ENCODE measurements around the gene NEUROG1.

The NEUROG1 gene

DNA sequence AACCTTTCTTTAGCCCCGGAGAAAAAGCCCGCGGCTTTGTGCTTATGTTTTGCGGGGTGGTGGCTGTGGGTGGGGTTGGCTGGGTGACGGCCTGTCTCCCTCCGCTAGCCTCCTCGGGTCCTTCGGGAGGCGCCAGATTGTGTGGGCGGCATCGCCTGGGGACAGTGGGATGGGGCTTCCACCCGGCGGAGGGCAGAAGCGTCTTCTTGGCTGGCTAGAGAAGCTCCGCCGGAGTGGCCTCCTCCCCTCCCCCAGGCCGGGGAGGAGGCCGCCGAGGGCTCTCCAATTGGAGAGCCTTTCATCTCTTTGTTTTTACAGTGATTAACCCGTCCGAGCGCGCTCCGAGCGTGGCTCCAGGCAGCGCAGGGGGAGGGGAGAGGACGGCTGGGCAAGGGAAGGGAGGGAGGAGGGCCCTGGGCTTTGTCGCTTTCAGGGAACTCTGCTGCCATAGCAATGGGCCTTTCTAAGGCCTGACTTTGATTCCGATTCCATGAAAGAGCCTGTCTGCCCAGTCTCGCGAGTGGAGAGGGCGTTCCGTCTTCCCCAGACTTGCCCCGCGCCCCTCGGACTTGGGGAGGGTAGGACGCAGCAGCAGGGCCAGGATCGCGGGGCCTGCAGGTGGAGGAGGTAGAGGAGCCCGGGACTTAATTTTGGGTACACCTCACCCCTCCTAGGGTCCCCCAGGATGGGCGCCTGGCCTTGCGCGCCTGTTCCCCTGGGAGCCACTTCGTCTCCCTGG is 46.9 kb downstream of the NEUROG1 start (continued):
- TF ChIP-seq, protein P1, sequence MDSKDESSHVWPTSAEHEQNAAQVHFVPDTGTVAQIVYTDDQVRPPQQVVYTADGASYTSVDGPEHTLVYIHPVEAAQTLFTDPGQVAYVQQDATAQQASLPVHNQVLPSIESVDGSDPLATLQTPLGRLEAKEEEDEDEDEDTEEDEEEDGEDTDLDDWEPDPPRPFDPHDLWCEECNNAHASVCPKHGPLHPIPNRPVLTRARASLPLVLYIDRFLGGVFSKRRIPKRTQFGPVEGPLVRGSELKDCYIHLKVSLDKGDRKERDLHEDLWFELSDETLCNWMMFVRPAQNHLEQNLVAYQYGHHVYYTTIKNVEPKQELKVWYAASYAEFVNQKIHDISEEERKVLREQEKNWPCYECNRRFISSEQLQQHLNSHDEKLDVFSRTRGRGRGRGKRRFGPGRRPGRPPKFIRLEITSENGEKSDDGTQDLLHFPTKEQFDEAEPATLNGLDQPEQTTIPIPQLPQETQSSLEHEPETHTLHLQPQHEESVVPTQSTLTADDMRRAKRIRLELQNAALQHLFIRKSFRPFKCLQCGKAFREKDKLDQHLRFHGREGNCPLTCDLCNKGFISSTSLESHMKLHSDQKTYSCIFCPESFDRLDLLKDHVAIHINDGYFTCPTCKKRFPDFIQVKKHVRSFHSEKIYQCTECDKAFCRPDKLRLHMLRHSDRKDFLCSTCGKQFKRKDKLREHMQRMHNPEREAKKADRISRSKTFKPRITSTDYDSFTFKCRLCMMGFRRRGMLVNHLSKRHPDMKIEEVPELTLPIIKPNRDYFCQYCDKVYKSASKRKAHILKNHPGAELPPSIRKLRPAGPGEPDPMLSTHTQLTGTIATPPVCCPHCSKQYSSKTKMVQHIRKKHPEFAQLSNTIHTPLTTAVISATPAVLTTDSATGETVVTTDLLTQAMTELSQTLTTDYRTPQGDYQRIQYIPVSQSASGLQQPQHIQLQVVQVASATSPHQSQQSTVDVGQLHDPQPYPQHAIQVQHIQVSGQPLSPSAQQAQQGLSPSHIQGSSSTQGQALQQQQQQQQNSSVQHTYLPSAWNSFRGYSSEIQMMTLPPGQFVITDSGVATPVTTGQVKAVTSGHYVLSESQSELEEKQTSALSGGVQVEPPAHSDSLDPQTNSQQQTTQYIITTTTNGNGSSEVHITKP (tag by site-specific recombination; IDR thresholded peaks at IDR 0.05), result 0 out of 2 replicates have a peak, but pooled peaks have one; percentile 22
- peak; percentile 92 for TF ChIP-seq EGR2 (tag by site-specific recombination; IDR thresholded peaks at IDR 0.05; ENCODE audit: low read depth)
- TF ChIP-seq ZNF394 (tag by site-specific recombination; IDR thresholded peaks at IDR 0.05; ENCODE audit: borderline replicate concordance), result no peak; the same call in 1 of the 2 replicates
- TF ChIP-seq ZNF561 (tag by site-specific recombination; IDR thresholded peaks at IDR 0.05; ENCODE audit: borderline replicate concordance), result peak; percentile 88; the same call in 1 of the 2 replicates
- TF ChIP-seq, protein P2, sequence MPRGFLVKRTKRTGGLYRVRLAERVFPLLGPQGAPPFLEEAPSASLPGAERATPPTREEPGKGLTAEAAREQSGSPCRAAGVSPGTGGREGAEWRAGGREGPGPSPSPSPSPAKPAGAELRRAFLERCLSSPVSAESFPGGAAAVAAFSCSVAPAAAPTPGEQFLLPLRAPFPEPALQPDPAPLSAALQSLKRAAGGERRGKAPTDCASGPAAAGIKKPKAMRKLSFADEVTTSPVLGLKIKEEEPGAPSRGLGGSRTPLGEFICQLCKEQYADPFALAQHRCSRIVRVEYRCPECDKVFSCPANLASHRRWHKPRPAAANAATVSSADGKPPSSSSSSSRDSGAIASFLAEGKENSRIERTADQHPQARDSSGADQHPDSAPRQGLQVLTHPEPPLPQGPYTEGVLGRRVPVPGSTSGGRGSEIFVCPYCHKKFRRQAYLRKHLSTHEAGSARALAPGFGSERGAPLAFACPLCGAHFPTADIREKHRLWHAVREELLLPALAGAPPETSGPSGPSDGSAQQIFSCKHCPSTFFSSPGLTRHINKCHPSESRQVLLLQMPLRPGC (tag by site-specific recombination; IDR thresholded peaks at IDR 0.05), result no peak
- TF ChIP-seq GLI2 (tag by site-specific recombination; IDR thresholded peaks at IDR 0.05; ENCODE audit: borderline replicate concordance, low read depth), result no peak
- no peak for TF ChIP-seq GFI1B (tag by site-specific recombination; IDR thresholded peaks at IDR 0.05)
- TF ChIP-seq ZNF843 (tag by site-specific recombination; IDR thresholded peaks at IDR 0.05), result peak; percentile 26; the same call in 1 of the 2 replicates
- TF ChIP-seq ZNF837 (tag by site-specific recombination; IDR thresholded peaks at IDR 0.05), result no peak
- TF ChIP-seq SALL2 (tag by site-specific recombination; IDR thresholded peaks at IDR 0.05; ENCODE audit: borderline replicate concordance), result no peak
- no peak for TF ChIP-seq ZNF404 (tag by site-specific recombination; IDR thresholded peaks at IDR 0.05)
- TF ChIP-seq TCF7L2 (IDR thresholded peaks at IDR 0.05; ENCODE audit: borderline replicate concordance, low read depth, low read length), result peak; percentile 99
- TF ChIP-seq, protein P3, sequence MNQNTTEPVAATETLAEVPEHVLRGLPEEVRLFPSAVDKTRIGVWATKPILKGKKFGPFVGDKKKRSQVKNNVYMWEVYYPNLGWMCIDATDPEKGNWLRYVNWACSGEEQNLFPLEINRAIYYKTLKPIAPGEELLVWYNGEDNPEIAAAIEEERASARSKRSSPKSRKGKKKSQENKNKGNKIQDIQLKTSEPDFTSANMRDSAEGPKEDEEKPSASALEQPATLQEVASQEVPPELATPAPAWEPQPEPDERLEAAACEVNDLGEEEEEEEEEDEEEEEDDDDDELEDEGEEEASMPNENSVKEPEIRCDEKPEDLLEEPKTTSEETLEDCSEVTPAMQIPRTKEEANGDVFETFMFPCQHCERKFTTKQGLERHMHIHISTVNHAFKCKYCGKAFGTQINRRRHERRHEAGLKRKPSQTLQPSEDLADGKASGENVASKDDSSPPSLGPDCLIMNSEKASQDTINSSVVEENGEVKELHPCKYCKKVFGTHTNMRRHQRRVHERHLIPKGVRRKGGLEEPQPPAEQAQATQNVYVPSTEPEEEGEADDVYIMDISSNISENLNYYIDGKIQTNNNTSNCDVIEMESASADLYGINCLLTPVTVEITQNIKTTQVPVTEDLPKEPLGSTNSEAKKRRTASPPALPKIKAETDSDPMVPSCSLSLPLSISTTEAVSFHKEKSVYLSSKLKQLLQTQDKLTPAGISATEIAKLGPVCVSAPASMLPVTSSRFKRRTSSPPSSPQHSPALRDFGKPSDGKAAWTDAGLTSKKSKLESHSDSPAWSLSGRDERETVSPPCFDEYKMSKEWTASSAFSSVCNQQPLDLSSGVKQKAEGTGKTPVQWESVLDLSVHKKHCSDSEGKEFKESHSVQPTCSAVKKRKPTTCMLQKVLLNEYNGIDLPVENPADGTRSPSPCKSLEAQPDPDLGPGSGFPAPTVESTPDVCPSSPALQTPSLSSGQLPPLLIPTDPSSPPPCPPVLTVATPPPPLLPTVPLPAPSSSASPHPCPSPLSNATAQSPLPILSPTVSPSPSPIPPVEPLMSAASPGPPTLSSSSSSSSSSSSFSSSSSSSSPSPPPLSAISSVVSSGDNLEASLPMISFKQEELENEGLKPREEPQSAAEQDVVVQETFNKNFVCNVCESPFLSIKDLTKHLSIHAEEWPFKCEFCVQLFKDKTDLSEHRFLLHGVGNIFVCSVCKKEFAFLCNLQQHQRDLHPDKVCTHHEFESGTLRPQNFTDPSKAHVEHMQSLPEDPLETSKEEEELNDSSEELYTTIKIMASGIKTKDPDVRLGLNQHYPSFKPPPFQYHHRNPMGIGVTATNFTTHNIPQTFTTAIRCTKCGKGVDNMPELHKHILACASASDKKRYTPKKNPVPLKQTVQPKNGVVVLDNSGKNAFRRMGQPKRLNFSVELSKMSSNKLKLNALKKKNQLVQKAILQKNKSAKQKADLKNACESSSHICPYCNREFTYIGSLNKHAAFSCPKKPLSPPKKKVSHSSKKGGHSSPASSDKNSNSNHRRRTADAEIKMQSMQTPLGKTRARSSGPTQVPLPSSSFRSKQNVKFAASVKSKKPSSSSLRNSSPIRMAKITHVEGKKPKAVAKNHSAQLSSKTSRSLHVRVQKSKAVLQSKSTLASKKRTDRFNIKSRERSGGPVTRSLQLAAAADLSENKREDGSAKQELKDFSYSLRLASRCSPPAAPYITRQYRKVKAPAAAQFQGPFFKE (tag by site-specific recombination; IDR thresholded peaks at IDR 0.05; ENCODE audit: borderline replicate concordance), result no peak
- no peak for TF ChIP-seq YY2 (tag by site-specific recombination; IDR thresholded peaks at IDR 0.05)
- no peak for TF ChIP-seq SCRT1 (tag by site-specific recombination; IDR thresholded peaks at IDR 0.05; ENCODE audit: borderline replicate concordance)
- peak; percentile 71 for TF ChIP-seq SP3 (tag by site-specific recombination; IDR thresholded peaks at IDR 0.05)
- TF ChIP-seq ZSCAN30 (tag by site-specific recombination; IDR thresholded peaks at IDR 0.05), result peak; percentile 99
- TF ChIP-seq ZNF530 (tag by site-specific recombination; IDR thresholded peaks at IDR 0.05; ENCODE audit: low read depth), result no peak
- peak; percentile 43; the same call in 1 of the 2 replicates for TF ChIP-seq ZNF366 (tag by site-specific recombination; conservative IDR thresholded peaks at IDR 0.05)
- no peak for TF ChIP-seq GLI4 (tag by site-specific recombination; IDR thresholded peaks at IDR 0.05)
- no peak for TF ChIP-seq ZNF426 (tag by site-specific recombination; IDR thresholded peaks at IDR 0.05)
- TF ChIP-seq, protein P4, sequence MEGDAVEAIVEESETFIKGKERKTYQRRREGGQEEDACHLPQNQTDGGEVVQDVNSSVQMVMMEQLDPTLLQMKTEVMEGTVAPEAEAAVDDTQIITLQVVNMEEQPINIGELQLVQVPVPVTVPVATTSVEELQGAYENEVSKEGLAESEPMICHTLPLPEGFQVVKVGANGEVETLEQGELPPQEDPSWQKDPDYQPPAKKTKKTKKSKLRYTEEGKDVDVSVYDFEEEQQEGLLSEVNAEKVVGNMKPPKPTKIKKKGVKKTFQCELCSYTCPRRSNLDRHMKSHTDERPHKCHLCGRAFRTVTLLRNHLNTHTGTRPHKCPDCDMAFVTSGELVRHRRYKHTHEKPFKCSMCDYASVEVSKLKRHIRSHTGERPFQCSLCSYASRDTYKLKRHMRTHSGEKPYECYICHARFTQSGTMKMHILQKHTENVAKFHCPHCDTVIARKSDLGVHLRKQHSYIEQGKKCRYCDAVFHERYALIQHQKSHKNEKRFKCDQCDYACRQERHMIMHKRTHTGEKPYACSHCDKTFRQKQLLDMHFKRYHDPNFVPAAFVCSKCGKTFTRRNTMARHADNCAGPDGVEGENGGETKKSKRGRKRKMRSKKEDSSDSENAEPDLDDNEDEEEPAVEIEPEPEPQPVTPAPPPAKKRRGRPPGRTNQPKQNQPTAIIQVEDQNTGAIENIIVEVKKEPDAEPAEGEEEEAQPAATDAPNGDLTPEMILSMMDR (tag by site-specific recombination; IDR thresholded peaks at IDR 0.05), result peak; percentile 49
- no peak for TF ChIP-seq ZNF549 (tag by site-specific recombination; IDR thresholded peaks at IDR 0.05)
- TF ChIP-seq HOXA7 (CRISPR knock-in tag; IDR thresholded peaks at IDR 0.05; ENCODE audit: borderline replicate concordance), result no peak
- TF ChIP-seq, protein P5, sequence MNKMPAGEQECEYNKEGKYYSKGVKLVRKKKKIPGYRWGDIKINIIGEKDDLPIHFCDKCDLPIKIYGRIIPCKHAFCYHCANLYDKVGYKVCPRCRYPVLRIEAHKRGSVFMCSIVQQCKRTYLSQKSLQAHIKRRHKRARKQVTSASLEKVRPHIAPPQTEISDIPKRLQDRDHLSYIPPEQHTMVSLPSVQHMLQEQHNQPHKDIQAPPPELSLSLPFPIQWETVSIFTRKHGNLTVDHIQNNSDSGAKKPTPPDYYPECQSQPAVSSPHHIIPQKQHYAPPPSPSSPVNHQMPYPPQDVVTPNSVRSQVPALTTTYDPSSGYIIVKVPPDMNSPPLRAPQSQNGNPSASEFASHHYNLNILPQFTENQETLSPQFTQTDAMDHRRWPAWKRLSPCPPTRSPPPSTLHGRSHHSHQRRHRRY (tag by site-specific recombination; IDR thresholded peaks at IDR 0.05), result no peak

All from HEK293 (cell line).